Renal cortex interstitium (tissue), 11 donors: ENCODE results near the gene E2F6. TPM values are rescaled to one million over a fixed set of nuclear protein-coding genes. Genes with fewer than 3 reads are reported as not detected.

Experiments
- DNase-seq, 11 donors: peaks; one replicate each; pipeline ENCODE4 v3.0.0-alpha.2; 2013; ENCODE audit warnings: low read depth in 9 of 11, low spot score in 4 of 11; ENCODE audit errors: extremely low read depth in 1 of 11
- polyA plus RNA-seq, 3 donors: library from polyadenylated mRNA; unstranded; fragments of 120-200 nt; gene quantifications; one replicate each; pipeline ENCODE4 v1.2.1, GENCODE V29; 2013; ENCODE audit not compliant: insufficient read length in 3 of 3

Gene E2F6
- polyA plus RNA-seq, 3 donors = 20.9 to 22.3 (median 22.1) TPM

- DNase-seq = no peak
Measured at GRCh38 chr2:11473659-11474433, 7.9 kb upstream of the E2F6 start.

- no peak for DNase-seq
Measured at GRCh38 chr2:11467749-11468148, 1.8 kb upstream of the E2F6 start.

- no peak for DNase-seq
Measured at GRCh38 chr2:11467129-11467649, 1.2 kb upstream of the E2F6 start.

GRCh38 chr2:11466307-11467128, 557 bp upstream of the E2F6 start:
- no peak for DNase-seq

GRCh38 chr2:11465110-11465484, 864 bp downstream of the E2F6 start:
- no peak for DNase-seq

GRCh38 chr2:11459816-11460215, 6.1 kb downstream of the E2F6 start:
- no peak for DNase-seq

- DNase-seq = no peak
Measured at GRCh38 chr2:11458753-11459152, 7.2 kb downstream of the E2F6 start.

- DNase-seq = no peak
Measured at GRCh38 chr2:11457935-11458334, 8.0 kb downstream of the E2F6 start.

- DNase-seq = no peak
Measured at GRCh38 chr2:11456251-11456650, 9.7 kb downstream of the E2F6 start.

GRCh38 chr2:11454824-11455223, 11.1 kb downstream of the E2F6 start:
- DNase-seq = no peak

- DNase-seq = no peak
Measured at GRCh38 chr2:11450791-11451190, 15.2 kb downstream of the E2F6 start.

- peak; percentile 39 to 66 (median 55) for DNase-seq
Measured at GRCh38 chr2:11446733-11447248, 19.2 kb downstream of the E2F6 start.

- DNase-seq = no peak
Measured at GRCh38 chr2:11444737-11445136, 21.2 kb downstream of the E2F6 start.

GRCh38 chr2:11438555-11439080, 27.3 kb downstream of the E2F6 start:
- DNase-seq = no peak

GRCh38 chr2:11437602-11438001, 28.4 kb downstream of the E2F6 start:
- no peak for DNase-seq

- DNase-seq = no peak
Measured at GRCh38 chr2:11435036-11435435, 30.9 kb downstream of the E2F6 start.

- DNase-seq = no peak
Measured at GRCh38 chr2:11434443-11434842, 31.5 kb downstream of the E2F6 start.

- no peak for DNase-seq
Measured at GRCh38 chr2:11433822-11434221, 32.1 kb downstream of the E2F6 start.

GRCh38 chr2:11430729-11431128, 35.2 kb downstream of the E2F6 start:
- no peak for DNase-seq

GRCh38 chr2:11427224-11427623, 38.7 kb downstream of the E2F6 start:
- DNase-seq = no peak
